GM21786 (cell line): ENCODE measurements around the gene RNASE8.

ENCODE experiments used
- ATAC-seq: cut with Tn5 transposase; IDR thresholded peaks from one replicate; pipeline ENCODE4 v1.9.1; 2021; ENCODE audit not compliant: unreplicated experiment

RNASE8 gene

DNA sequence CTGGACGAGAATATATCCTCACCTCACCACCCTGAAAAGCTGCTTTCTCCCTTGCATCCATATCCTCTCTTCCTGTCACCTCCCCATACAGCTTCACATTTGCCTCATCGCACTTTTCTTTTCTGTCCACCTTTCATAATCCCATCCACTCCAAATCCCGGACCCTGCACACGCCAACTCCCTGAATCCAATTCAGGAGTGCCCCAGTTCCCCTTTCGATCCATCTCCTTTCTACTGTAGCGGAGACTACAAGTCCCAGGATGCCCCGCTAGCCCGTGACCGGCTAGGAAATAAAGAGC is 45.7 kb downstream of the RNASE8 start:
- ATAC-seq: no peak

DNA sequence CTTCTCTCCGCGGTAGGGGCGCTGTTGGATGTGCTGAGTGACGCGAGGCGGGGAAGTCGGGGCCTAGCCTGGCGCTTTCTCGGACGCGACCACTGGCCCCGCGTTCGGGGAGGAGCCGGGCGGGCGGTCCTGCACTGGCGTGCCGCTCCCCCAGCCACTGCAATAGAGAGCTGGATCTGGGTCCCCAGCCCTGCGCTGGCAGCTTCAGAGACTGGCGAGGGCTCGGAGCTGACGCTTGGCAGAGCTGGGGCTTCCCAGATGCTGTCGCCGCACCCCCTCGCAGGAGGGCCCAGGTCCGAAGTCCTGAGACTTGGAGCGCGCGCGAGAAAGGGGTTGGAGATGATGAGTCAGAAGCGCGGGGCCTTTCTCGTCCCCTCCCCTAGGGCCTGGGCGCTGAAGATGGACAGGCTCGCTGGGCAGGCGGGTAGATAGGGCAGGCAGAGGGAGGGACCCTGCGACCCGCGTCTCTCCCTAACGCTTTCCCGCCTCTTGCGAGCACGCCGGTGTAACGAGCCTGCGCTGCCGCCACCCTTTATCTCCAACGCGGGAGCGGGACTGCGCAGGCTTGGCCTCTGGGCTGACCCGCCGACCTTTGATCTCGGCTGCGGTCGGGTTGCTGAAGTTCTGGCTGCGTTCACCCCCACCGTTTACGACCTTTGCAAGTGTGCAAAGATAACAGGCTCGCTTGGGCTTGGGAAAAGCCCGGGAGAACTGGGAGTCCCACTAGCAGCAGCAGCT is 46.3 kb downstream of the RNASE8 start:
- ATAC-seq: peak; percentile 92

DNA sequence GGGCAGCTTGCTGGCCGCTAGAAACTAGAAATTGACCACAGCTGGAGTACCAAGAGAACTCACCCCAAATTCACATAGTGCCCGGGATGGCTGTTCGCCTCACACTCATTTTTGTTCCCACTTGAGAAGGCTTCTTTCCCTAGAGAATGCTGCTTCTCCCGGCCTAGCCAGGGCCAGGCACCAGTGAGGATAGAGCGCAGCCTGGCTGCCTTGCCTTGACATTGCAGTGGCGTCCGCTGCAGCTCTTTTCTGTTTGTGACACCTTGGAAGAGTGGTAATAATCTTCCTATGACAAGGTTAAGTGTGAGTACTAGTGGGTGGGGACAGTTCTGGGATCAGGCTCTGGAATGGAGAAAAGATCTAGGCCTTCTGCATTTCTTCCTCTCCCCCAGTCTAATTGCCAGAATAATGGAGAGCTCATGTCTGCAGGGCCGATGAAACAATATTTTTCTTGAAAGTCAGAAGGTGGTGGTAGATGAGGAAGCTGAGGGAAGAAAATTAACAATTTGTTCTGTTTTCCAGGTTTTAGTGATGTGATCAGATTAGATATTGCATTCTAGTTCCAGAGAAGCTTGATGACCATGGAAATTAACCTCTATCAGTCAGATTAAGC is 46.9 kb downstream of the RNASE8 start:
- ATAC-seq: peak; percentile 34

GRCh38 chr14:21105095-21105494 is 47.5 kb downstream of the RNASE8 start:
- no peak for ATAC-seq

- no peak for ATAC-seq
Observed at GRCh38 chr14:21106176-21106497, 48.5 kb downstream of the RNASE8 start.

GRCh38 chr14:21106498-21107282 is 49.1 kb downstream of the RNASE8 start:
- ATAC-seq: no peak

- no peak for ATAC-seq
Observed at GRCh38 chr14:21107283-21107800, 49.7 kb downstream of the RNASE8 start.
